ENCODE data around the gene PDE6B.
"Not testable (repeated sequence)": the region's sequence is repeated elsewhere in the genome, so short reads cannot be mapped to it uniquely, and the experiment has no call there.

The PDE6B gene

DNA sequence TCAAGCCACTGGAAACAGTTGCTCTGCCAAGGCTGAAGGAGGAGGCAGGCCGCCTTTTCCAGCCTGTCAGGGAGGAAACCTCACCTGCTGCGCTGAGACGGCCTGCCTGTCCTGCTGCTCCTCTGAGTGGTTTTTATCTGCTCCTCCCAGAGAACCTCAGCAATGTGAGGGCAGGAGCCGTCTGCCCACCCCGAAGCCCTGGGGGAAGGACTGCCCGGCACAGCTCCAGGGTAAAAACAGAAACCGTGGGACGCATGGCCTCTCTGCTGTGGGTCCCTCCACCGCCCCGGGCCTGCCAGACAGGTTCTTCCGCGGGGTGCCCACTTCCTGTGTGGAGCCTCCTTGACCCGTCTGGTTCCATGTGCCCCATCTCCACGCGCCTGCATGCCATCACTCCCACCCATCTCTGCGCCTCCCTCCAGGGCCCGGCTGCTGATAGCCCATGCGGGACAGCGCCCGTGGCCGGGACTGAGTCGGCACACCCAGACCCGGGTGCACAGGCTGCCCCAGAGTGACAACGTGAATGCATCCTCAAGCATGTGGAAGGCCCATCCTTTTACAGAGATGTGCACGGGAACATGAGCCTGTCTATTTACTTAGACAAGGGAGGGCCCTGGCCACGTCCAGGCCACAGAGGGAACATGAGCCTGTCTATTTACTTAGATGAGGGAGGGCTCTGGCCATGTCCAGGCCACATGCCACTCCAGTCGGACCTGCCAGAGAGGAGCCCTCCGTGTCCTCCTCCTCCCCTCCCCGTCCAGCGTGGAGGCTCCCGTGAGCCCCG is 67.6 kb downstream of the PDE6B start:
- DNase-seq = peak in 3 of 10 donors; percentile 57 to 76 (median 73)
- intact Hi-C loops (cut with DNase I) = no loop called here

GRCh38 chr4:694341-694940 is 69.1 kb downstream of the PDE6B start:
- intact Hi-C loops (cut with DNase I) = not testable (repeated sequence)
- DNase-seq = peak in 2 of 10 donors; percentile 13 to 38

- intact Hi-C loops (cut with DNase I) = no loop called here
- DNase-seq = peak in 3 of 10 donors; percentile 60 to 82 (median 64)
Measured at GRCh38 chr4:699816-700580, 74.6 kb downstream of the PDE6B start.

DNA sequence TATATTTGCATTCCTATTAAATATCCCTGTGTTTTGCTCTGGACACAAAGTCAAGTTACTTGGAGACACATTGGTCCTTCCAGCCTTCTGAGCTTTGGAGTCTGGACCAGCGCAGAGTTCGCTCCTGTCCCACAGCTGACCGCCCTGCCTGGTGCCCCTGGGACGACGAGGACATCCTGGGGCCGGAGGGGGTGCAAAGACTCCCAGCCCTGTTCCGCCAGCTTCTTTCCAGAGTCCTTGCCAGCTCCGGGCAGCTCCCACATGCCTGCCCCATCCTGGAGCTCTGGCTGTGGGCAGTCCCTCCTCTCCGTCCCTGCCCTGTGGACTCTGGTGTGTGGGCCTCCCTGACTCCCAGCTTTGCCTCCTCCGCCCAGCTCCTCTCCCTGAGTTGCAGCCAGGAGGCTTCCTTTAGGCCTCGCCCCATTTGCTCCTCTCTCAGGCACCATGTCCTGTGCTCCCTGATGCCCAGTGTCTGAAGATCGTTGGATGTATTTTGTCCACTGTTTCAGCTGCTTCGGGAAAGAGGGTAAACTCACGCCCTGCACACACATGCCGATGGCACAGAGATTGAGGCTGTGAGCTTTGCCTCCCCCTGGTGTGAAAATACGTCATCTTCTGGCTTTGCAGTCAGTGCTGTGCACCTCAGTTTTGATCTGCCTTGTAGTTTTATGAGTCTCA is 75.4 kb downstream of the PDE6B start:
- peak in 4 of 10 donors; percentile 26 to 81 (median 58) for DNase-seq

DNA sequence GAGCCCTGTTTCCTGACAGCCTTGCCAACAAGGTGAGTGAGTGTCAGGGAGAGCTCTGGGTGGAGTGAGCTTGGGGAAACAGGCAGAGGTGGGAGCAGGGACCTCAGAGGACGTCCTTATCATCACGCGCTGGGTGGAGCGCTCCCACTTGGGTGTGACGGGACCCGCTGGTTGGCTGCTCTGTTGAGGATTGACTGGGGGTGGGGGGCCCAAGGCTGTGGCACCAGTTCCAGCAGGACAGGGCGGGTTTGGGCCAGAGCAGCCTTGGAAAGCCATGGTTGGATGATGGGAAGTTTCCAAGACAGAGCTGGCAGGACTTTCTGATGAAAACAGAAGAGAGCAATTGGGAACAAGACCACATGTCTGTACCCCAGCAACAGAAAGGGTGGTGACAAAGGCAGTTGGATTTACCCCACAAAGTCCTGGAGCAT is 77.3 kb downstream of the PDE6B start:
- DNase-seq = peak in 3 of 10 donors; percentile 35 to 71 (median 61)
- intact Hi-C loops (cut with DNase I) = no loop called here

More for the DNA sequence above, 75.4 kb downstream of the PDE6B start:
- intact Hi-C loops (cut with DNase I) = no loop called here

DNA sequence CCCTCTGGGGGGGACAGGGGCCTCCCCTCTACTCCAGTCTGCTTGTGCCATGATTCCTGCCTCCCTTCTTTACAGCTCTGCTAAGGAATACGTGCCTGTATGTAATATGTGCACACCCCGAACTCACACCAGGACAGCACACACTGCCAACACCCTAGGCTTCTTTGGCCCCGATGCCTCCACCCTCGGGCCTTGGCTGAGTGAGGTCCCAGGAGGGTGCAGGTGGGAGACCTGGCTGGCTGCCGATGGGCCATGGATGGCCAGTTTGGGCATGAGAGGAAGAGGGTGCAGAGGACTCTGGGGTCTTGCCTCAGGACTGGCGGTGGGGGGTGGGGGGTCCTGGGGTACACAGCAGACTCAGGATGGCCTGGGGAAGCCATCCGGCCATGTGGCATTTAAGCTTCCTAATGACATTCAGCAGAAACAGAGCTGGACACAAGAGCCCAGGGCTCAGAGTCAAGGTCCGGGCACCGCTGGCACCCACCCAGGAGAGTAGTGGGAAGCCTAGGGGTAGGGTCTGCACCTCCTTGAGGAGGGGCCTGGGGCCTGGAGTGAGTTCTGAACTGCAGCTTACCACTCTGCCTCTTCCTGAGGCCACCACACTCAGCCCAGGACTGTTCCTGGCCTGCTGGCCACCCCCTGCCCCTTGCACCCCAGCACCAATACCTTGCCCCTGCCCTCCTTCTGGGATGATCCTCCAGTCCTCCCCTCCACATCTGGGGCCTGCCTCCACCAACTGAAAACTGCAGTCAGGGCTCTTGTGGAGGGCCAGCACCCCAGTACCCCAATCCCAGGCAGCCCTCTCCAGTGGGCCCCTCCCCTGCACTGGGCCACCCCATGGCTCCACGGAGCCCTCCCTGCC is 78.2 kb downstream of the PDE6B start:
- intact Hi-C loops (cut with DNase I) = no loop called here
- DNase-seq = peak in 3 of 10 donors; percentile 52 to 80 (median 66)

DNA sequence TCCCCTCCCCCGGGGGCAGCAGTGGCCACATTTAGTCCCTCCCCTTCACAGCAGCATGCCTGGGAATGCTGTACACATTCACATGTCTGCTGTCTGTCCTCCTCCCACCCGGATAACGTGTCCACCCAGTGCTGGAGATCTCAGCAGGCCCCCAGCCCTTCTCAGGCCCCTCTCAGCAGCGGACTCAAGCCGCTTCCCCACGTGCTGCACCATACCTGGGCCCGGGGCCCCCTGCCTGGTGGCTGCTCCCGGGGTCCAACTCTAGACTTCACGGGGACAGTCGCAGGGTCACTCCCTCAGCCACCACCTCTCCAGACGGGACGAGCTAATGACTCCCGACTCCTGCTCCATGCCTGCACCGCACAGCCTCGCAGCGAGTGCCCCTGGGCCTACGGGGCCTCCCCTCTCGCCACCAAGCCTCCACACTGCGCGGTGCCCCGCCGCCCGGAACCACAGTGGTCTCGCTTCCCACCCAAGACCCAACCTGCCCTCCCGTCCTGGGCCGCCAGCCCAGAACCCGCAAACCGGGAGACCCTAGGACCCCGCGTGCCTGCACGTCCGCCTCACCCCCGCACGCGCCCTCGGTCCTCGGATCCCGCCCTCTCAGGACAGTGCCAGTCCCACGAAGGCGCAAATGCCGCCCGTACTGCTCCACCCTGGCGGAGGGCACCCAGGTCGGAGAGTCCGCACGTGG is 79.0 kb downstream of the PDE6B start:
- intact Hi-C loops (cut with DNase I) = no loop called here
- DNase-seq = peak in 3 of 10 donors; percentile 72 to 86 (median 84)

- intact Hi-C loops (cut with DNase I) = no loop called here
- DNase-seq = no peak
Measured at GRCh38 chr4:704971-705277, 79.6 kb downstream of the PDE6B start.

GRCh38 chr4:705278-706082 is 80.1 kb downstream of the PDE6B start, which contains the start of gene PCGF3:
Gene PCGF3 (plus strand): TSS chr4:705832. CDS start chr4:733681, 27,849 bp downstream.
- DNase-seq = peak; percentile 86 to 99 (median 94)
- intact Hi-C loops (cut with DNase I) = no loop called here

GRCh38 chr4:706083-706633 is 80.8 kb downstream of the PDE6B start:
- peak in 2 of 10 donors; percentile 39 to 74 for DNase-seq
- intact Hi-C loops (cut with DNase I) = not testable (repeated sequence)

GRCh38 chr4:706834-707598 is 81.6 kb downstream of the PDE6B start:
- intact Hi-C loops (cut with DNase I) = no loop called here
- peak in 2 of 10 donors; percentile 60 to 69 for DNase-seq

- peak in 2 of 10 donors; percentile 21 to 75 for DNase-seq
- intact Hi-C loops (cut with DNase I) = no loop called here
Measured at GRCh38 chr4:707929-708630, 82.7 kb downstream of the PDE6B start.

DNA sequence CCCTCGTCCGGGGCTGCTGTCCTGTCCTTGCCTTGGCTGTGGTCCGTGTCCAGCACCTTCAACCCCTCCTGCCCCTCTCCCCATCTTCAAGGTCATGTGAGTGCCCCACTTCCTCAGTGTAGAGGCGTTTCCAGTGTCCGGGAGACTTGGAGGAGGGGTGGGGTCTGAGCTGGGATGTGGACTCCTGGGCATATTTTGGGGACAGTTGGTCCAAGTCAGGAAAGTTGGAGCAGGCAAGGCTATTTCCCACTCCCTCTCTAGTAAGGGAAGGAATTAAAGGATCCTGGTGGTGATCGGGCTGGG is 83.2 kb downstream of the PDE6B start:
- intact Hi-C loops (cut with DNase I) = no loop called here
- peak in 1 of 10 donors; percentile 41 for DNase-seq

GRCh38 chr4:709348-709747 is 84.0 kb downstream of the PDE6B start:
- DNase-seq = peak in 2 of 10 donors; percentile 16 to 32
- intact Hi-C loops (cut with DNase I) = no loop called here

DNA sequence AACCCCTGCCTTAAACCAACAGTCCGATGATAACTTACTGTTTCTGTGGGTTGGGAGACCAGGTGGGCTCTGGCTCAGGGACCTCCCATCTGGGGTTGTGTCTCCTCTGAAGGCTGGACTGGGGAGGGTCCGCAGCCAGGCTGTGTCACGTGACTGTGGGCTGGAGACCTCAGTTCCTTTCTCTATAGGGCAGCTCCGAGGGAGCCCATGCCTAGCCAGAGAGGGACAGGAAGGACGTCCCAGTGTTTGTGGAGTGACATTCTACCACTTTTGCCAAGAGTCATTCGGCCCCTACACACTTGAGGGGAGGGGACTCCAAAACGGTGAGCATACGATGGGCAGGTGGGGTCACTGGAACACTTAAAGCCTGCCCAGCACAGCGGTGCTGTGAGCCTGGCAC is 84.7 kb downstream of the PDE6B start:
- intact Hi-C loops (cut with DNase I) = no loop called here
- peak in 2 of 10 donors; percentile 14 to 42 for DNase-seq

DNA sequence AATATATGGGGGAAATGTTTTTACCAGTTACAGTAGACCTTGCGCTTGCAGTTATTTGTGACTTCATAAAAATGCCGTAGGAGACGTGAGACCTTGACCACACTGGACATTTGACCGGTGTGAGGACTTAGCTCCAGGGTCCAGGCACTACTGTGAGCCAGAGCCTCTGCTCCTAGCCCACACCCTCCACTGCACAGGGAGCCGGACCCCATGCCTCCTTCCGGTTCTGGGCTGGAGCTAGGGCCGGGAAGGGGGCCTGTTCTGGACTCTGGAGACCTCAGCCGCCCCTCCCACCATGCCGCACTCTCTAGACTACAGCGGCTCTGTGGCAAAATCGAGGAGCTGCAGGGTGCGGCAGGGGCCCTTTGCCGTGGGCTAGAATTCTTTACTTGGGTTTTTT is 85.5 kb downstream of the PDE6B start:
- intact Hi-C loops (cut with DNase I) = no loop called here

GRCh38 chr4:712093-712492 is 86.7 kb downstream of the PDE6B start:
- intact Hi-C loops (cut with DNase I) = no loop called here
- DNase-seq = no peak

More for the DNA sequence above, 85.5 kb downstream of the PDE6B start:
- peak in 2 of 10 donors; percentile 40 to 64 for DNase-seq
